Measurements from ENCODE around the gene GCA.
A peak's percentile ranks its signal among the peaks of the same experiment; 100 is the strongest.

The GCA gene, protein sequence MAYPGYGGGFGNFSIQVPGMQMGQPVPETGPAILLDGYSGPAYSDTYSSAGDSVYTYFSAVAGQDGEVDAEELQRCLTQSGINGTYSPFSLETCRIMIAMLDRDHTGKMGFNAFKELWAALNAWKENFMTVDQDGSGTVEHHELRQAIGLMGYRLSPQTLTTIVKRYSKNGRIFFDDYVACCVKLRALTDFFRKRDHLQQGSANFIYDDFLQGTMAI

DNA sequence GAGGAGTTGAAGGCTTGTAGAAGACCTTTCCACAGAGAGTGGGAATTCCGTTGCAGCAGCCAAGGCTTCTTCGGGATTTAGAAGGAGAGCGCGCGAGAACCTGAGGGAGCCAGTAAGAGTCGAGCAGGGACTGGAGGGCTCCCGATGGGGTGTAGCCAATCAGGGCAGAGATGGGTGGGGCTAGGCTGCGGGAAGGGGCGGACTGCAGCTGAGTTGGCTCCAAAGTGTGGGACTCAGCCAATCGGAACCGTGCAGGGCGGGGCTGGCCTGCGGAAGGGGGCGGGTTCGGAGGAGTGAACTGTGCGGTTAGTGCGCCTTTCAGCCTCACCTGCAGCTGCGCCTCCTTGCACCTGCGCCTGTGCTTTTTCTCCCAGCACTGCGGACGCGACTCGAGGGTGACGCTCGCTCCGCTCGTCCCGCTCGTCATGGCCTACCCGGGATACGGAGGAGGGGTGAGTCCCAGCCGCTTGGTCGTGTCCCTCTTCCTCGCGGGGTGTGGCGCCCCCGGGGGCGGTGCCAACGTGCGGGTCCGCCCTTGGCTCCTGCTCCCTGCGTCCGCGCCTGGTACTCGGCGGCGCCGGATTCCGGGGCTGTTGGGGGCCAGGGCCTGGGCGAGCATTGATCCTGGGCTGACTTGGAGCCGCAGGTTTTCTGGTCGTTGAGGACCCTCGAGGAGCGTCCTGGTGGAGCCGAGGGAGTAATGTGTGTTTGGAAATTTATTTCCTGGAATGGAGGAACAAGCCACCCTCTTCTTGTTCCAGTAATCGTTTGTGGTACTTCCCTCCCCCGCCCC lies at the start of gene GCA:
Gene GCA, plus strand, starts transcription at position 309 of the 793 bp plus-strand sequence. Its CDS starts 117 bp downstream, at position 426.
- DNase-seq, result peak; percentile 98

DNA sequence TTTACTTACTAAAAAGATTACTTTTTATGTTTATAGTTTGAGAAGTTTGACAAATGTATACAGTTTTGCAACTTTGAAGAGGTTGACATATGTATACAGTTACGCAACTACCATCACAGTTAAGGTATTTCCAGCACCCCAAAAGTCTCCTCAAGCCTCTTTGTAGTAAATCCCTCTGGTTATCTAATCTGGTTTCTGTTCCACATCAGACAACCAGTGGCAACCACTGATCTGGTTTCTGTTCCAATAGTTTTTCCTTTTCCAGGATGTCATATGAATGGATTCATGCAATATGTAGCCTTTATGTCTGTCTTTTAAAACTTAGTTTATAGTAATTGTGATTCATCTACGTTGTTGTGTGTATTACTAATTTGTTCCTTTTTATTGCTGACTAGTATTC lies 48.9 kb upstream of the GCA start:
- no peak for DNase-seq

DNA sequence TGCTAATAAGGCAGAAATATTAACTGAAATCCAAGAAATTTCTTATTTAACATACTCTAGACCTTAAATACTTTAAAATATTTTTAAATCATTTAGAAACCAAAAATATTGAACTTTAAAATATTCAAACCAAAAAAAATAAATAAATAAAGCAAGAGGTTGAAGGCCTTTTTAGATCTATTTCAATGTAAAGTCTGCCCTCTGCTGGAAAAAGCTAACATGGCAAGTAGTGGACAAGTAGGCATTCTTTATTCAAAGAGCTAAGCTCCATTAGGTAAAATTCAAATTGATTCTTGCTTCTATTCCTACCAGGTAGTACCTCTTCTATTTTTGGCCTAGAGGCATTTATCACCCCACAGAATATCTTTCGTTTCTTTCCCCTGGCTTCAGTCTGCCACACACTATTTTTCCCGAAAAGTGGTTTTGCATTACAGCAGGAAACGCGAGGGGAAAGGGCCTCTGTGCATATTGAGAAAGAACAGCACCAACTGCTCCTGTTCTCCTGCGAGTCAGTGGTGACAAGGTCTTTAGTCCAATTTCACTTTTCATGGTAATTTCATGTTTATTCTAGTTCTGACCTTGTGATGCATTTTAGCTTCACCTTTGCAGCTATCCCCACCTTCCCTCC lies 45.9 kb upstream of the GCA start:
- DNase-seq, result peak; percentile 88

DNA sequence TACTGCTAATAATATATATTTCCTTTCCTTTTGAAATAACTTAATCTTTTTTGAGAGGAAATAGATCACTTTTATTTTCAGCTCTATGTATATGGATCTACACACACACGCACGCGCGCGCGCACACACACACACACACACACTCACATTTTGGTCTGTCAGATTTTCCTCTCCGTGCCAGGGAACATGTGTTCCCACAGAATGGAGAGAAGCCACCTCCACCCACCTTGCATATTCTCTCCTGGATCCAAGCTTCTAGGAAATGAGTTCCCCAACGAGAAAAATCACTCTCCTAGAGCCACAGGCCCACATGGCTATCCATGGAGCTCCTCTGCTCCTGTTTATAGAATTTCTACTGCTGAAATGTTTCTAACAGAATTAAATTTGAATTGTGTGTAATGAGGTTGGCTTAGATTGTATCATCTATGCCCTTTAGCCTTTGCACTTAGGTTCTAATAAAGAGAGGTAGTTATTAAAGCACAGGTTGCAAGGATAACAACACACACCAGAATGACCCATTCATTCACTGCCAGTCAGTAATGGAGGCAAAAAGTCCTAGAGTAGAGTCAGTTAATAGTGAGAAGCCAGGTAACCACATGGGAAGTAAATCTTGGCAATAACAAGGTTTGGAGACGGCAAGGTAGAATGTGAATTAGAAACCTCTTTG lies 45.1 kb upstream of the GCA start:
- no peak for DNase-seq

DNA sequence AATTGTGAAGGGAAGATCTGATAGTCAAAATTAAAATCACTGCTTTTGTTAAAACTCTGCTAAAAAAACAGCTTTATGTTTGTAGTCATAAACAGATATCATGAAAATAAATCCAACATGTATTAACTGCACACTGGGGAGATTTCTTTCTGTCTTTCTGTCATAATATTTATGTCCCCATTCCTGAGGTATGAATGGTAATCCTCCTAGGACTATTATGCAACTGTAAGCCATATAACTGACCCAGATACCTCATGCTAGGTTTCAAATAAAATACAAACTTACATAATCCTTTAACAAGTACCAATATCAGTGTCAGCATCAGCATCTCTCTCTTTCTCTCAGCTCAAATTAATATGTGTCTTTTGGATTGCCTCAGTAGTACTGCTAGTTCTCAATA lies 43.7 kb upstream of the GCA start:
- no peak for DNase-seq

DNA sequence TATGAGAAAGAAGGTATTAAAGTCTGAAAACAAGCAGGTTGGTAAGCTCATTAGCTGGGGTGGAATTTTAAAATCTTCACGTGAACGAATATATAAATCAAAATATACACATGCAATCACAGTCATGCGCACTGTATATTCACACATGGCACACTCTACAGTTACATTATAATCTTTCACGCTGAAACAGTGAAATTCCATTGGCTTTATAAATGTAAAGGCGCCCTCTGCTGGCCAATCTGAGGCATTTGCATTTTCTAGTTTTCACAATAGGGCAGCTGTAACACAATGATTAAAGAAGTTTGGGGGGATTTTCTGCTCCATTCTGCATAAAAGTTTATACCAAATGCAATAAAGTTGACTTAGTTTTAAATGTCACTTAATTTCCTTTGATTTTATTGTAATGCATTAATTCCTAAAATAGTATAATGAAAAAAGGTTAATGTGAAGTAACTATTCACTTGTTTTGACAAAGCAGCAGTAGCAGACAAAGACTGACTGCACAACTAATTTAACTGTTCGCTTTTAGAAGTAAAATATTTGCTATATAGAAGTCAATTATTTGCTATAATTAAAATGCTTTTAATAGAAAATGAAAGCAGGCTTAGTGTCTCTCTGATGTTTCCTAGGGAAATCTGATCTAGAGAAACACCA lies 42.7 kb upstream of the GCA start:
- peak; percentile 79 for DNase-seq

DNA sequence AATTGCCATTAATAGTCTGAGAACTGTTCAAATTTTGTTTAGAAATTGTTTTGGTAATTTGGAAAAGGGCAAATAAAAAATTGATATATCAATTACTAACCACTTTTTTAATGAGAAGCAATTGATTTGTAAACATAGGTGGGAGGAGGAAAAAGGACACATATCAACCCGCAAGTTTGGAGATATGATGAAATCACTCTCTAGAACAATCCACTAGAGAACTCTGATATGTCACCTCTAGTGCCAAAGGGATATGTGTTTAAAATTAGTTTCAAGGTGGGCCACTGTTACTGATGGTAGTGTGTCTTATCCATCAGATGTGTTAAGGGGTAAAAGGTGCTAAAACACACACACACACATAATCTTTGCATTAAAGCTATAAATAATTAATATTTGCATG lies 42.1 kb upstream of the GCA start:
- no peak for DNase-seq

DNA sequence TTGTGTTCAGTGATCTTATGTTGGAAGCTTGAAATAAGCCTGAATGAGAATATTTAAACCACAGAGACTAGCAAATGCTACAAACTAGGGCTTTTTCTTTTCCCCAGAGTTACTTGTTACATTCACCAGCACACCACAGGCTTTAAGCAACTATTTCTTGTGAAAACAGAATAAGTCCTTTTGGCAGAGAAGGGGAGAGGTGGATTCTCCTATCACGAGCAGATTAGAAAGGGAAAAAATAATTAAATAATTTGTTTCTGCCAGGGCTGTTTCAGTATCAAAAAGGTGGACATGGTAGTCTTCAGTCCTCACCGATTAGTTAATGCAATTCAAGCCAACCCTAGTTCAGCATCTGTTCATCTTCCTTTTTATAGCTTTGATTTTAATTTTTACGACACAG lies 38.0 kb upstream of the GCA start:
- no peak for DNase-seq

DNA sequence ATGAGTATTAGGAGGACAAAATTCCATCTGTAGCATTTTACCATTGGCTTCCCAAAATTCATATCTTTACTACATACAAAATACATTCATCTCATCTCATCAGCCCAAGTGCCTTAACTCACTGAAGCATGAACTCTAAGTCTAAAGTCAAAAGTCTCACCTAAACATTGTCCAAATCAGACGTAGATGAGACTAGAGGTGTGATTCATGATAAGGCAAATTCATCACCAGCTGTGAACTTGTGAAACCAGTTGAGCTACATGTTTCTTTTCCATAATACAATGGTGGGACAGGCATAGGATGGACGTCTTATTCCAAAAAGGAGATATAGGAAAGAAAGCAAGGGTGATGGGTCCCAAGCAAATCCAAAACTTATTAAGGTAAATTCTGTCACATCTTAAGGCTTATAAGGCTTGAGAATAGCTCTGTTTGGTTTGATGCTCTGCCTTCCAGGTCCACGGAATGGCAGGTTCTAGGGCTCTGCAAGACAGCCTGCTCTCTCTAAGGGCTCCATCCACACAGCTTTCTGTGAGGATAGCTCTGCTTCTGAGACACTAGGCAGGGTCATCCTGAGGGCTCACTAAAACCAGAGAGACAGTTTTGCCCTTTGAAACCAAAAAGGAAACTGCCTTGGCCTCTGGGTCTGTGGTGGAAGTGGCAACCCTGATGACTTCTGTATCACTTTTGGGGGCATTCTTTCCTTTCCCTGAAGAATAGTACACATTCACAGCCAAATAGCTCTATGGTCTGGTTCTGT lies 35.0 kb upstream of the GCA start:
- no peak for DNase-seq

DNA sequence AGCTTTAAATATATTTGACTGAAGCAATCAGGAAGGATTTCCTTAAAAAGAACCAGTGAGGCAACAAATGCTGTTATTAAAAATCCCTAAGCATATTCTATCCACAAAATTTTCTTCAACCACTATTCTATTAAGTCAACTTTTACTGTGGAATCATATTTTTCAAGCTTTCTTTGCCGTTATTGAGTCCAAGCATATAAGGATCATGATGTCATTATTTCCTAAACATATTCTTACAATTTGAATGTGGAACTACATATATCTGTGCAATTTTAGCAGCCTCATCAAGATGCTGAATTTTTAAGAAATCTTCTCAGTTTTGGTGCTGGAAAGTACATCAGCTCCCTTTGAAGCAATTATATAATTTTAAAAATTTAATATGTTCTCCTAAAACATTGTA lies 31.1 kb upstream of the GCA start:
- no peak for DNase-seq

DNA sequence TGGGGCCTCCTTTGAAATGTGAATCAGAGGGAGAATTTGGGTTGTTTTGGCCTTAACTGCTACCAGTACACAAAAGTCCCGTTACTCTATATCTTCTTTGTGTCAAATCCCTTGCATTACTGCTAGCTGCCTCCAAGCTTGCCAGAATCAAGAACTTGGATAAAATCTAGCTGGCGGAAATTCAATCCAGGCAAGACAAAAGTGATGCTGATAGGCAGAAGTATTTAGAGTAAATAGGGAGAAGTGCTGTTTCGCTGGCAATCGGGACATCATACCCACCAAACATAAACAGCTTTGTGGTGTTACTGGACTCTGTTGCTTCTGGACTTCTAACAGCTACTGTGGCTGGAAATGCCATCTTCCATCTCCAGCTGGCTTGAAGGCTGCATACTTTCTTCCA lies 28.0 kb upstream of the GCA start:
- peak; percentile 9 for DNase-seq

DNA sequence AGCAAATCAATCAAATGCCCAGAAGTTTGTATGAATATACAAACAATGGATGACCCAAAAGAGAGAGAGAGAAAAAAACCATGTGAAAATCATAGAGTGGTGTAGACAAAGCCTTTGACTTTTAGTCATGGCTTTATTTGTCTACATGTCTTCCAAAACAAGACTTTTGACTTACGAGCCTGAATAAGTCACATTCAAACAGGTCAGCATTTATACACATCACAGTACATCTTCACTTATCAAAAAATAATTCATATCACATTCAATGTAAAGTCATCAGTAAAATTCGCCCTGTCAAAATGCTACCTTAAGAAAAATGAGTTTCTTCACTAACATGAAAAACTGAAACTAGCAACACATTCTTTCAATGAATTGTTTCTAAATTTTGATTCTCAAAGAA lies 27.3 kb upstream of the GCA start:
- DNase-seq, result no peak

DNA sequence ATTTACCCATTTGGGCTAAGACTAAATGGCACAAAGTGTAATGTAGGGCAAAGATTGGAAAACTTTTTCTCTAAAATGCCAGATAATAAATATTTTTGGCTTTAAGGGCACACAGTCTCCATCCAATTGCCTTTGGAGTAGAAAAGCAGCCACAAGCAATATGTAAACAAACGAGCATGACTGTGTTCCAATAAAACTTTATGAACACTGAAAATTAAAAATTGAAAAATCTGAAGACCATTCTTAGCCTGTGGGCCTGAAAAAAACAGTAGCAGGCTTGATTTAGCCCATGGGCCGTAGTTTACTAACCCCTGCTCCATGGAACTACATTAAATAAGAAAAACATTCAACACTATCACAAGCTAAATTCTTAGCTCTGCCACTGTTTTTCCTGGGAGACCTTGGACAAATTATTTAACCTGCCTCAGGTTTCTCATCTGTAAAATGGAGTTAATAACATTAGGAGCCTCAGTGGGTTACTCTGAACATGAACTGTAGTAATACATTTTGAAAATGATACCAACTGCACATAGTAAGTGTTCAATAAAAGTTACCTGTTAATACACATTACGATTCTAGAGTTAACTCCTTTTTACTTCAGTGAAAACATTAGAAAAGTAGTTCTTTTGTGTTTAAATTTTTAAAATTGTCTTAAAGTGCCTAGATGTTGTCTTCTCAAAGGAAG lies 26.7 kb upstream of the GCA start:
- peak; percentile 41 for DNase-seq

DNA sequence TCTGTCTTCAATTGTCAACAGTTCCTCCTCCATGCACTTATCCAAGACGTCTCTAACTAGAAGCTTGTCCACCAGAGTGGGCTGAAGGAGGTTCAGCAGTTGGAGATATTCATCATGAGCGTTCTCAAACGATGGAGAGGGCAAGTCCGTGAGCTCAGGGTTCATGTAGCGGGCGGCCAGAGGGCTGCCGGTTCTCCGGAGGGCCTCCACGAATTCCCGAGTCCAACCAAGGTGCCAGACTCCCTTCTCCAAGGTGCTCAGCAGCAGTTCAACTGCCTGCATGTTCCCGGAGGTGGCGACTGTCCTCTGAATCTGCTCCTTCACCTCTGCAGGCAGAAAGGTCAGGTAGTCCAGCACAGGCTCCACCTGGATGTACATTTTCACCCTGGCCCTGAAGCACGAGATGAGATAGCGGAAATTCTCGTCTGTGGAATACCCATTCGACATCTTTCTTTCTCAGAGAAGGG lies 26.0 kb upstream of the GCA start:
- DNase-seq, result peak; percentile 73

DNA sequence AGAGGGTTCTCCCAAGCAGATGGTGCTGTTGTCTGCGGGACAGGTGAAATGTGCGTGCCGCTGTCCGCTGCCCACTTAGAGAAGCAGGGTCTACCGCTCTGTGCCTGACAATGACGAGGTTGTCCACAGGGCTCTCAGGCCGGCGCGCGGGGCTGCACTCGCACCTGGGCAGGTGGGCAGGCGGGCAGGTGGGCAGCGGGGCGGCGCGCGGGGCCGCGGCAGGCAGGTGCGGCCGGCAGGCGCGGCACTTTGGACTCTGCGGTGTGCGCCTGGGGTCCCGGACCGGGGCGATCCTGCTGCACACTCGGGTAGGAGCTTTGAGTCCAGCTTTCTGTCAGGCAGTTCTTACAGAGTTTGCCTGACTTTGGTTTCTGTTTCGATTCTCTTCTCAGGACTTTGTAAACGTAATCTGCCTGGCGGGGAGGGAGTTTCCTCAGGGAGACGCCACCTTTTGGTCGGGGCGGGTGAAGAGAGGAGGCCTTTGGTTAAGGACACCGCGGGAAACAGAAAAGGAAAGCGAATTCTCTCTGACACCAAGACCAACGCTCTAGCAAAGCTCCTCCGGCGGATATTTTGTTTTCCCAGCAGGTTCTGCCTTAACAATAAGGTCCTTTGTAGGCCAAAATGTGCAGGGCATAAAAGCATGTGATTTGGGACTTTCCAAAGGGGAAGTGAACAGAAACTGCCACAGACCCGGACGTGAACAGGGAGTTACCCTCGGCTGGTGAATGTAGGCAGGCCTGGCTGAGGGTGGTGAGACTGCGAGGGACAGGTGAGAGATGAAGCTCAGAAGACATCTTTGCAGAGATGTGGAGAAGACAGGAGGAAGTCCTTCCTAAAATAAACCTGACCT lies 25.4 kb upstream of the GCA start, which contains the start of gene IFIH1:
Gene IFIH1, minus strand, starts transcription at position 357 of the 853 bp plus-strand sequence. CDS start 377 bp downstream, outside the sequence.
- peak; percentile 96 for DNase-seq

DNA sequence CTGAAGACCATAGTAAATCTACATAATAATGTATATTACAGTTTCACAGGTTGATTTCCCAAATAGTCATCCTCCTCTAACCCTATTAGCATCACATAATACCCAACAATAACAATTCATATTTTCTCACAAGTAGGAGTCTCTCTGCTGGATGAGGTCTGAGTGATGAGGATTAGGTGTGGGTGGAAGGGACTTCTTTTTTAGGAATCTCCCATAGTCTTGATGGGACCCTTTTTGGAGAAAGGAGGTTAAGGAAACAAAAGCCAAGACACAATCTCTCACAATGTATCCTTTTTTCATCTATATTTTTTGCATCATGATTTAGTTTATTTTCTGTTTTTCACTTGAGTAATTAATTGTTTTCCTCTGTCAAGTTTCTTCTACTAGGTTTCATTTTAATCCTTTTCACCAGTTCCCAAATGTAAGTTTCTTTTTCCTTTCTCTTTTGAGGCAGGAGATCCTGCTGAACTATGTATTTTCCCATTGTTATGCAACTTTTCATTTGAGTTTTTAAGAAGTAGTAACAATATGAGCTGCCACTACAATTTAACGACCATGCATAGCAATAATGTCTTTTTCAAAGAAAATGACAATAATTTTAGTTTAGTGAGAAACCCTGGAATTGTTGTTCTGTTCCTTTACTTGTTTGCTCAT lies 22.9 kb upstream of the GCA start:
- DNase-seq, result peak; percentile 19

DNA sequence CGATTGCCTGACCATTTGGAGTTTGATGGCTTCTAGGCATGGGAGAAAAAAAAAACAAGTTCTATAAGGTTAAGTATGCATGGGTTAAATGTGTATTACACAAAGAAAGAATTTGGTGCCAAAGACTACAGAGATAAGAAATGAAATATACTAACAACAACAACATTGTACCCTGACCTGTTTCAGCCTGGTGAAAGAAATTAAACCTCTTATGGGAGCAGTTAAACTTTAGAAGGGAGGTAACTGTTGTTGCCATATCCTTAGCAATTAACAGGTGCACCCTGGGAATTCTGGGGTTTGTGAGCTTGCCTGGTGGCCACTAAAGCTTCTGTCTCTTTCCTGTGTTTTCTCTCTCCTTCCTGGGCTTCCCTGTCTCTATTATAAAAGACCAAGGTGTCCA lies 19.0 kb upstream of the GCA start:
- DNase-seq, result no peak

DNA sequence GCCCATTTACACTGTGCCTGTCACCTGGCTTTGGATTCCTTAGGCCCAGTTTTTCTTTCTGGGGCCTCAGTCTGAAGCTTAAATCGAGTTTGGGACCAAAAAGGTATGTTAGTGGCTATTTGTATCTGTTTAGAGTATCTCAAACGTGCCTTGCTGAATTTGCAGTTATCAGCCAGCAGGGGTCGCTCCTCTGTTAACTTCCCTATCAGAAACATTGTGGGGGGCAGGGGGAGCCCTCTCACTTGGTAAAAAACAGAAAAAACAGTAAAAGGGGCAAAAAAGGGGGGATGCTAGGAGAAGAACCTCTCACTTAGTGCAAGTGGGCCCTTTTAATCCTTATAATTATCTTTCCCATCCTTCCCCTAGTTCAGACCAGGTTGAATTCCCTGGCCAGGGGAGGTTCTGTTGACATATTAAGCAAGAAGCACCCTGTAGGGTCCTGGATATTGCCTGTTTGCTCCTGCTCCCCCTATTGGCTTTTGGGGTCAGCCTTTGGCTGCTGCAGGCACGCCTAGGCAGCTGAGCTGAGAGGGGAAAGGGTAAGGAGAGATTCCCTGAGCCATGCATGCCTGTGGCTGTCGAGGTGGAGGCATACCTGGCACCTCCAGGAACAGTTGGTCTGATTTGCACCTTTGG lies 16.7 kb upstream of the GCA start:
- peak; percentile 21 for DNase-seq

DNA sequence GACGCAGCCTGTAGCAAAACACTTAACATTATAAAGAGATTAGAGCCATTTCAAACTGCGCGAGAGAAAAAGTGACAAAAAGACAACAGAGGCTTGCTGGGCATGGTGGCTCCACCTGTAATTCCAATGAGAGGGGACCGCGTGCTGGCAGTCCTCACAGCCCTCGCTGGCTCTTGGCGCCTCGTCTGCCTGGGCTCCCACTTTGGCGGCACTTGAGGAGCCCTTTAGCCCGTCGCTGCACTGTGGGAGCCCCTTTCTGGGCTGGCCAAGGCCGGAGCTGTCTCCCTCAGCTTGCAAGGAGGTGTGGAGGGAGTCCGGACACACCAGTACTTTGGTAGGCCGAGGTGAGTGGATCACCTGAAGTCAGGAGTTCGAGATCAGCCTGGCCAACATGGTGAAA lies 16.1 kb upstream of the GCA start:
- no peak for DNase-seq
